GM23338 (cell line): ENCODE measurements around the gene C20orf204. TPM values are rescaled to one million over a fixed set of nuclear protein-coding genes. Genes with fewer than 3 reads are reported as not detected.

Experiments
- ATAC-seq: fragments of 200-7000 bp; cut with Tn5 transposase; 3 replicates; pipeline ENCODE4 v1.9.1; 2020
- DNase-seq: peaks from one replicate; pipeline ENCODE4 v3.0.0-alpha.2; 2015; ENCODE audit warnings: low spot score
- H2AFZ ChIP-seq: fragments of 200-600 bp; sonication (generic); 2 replicates; pipeline ENCODE4 v1.8.0; 2016; ENCODE audit warnings: antibody characterized with exemption, mild to moderate bottlenecking, moderate library complexity
- H3F3A ChIP-seq: fragments of 200-600 bp; sonication (generic); replicated peaks from 2 replicates; pipeline ENCODE4 v1.8.0; 2017; ENCODE audit warnings: antibody characterized with exemption, mixed run types, low read depth
- H3K27ac ChIP-seq: fragments of 200-600 bp; sonication (generic); 2 replicates; pipeline ENCODE4 v1.6.1; 2016; ENCODE audit warnings: low read depth
- H3K27me3 ChIP-seq: fragments of 200-600 bp; sonication (generic); 2 replicates; pipeline ENCODE4 v1.8.0; 2016; ENCODE audit warnings: mild to moderate bottlenecking, mixed run types, moderate library complexity; ENCODE audit not compliant: insufficient read depth
- H3K36me3 ChIP-seq: fragments of 200-600 bp; sonication (generic); 2 replicates; pipeline ENCODE4 v1.8.0; 2016; ENCODE audit warnings: mild to moderate bottlenecking; ENCODE audit not compliant: insufficient read depth
- H3K4me1 ChIP-seq: fragments of 200-600 bp; sonication (generic); 2 replicates; pipeline ENCODE4 v1.8.0; 2016; ENCODE audit warnings: mild to moderate bottlenecking, moderate library complexity; ENCODE audit not compliant: insufficient read depth
- H3K4me2 ChIP-seq: fragments of 200-600 bp; sonication (generic); 2 replicates; pipeline ENCODE4 v1.7.1; 2017; ENCODE audit warnings: mixed run types
- H3K4me3 ChIP-seq: fragments of 200-600 bp; sonication (generic); 2 replicates; pipeline ENCODE4 v1.6.1; 2016; ENCODE audit warnings: mixed run types
- H3K79me2 ChIP-seq: fragments of 200-600 bp; sonication (generic); replicated peaks from 2 replicates; pipeline ENCODE4 v1.8.0; 2017; ENCODE audit warnings: mild to moderate bottlenecking; ENCODE audit not compliant: insufficient read depth
- H3K9me2 ChIP-seq: fragments of 200-600 bp; sonication (generic); 2 replicates; pipeline ENCODE4 v1.8.0; 2017; ENCODE audit not compliant: insufficient read depth
- H4K20me1 ChIP-seq: fragments of 200-600 bp; sonication (generic); replicated peaks from 2 replicates; pipeline ENCODE4 v1.8.0; 2017; ENCODE audit warnings: mild to moderate bottlenecking; ENCODE audit not compliant: insufficient read depth
- H3K27ac Mint-ChIP-seq: 2 replicates; pipeline ENCODE4 v1.8.0; 2020; ENCODE audit warnings: inconsistent platforms, mild to moderate bottlenecking, moderate library complexity, mixed read lengths
- H3K27me3 Mint-ChIP-seq: 3 replicates; pipeline ENCODE4 v1.8.0; 2022; ENCODE audit warnings: low read depth, mild to moderate bottlenecking, moderate library complexity, mixed read lengths, inconsistent platforms; ENCODE audit not compliant: insufficient read depth, poor library complexity
- H3K36me3 Mint-ChIP-seq: 3 replicates; pipeline ENCODE4 v1.8.0; 2021; ENCODE audit warnings: low read depth, mild to moderate bottlenecking, inconsistent platforms, moderate library complexity, mixed read lengths
- H3K4me1 Mint-ChIP-seq: 3 replicates; pipeline ENCODE4 v1.8.0; 2020; ENCODE audit warnings: mild to moderate bottlenecking, inconsistent platforms, mixed read lengths
- H3K4me3 Mint-ChIP-seq: 3 replicates; pipeline ENCODE4 v1.8.0; 2021; ENCODE audit warnings: moderate library complexity, mild to moderate bottlenecking, inconsistent platforms, mixed read lengths
- H3K9me3 Mint-ChIP-seq: 3 replicates; pipeline ENCODE4 v1.8.0; 2020; ENCODE audit warnings: moderate library complexity, mild to moderate bottlenecking, inconsistent platforms, mixed read lengths
- CREB1 ChIP-seq: fragments of 250-450 bp; sonication (Bioruptor Pico); IDR thresholded peaks from 2 replicates; pipeline ENCODE4 v1.5.0; 2020; ENCODE audit warnings: low read depth, mild to moderate bottlenecking, moderate library complexity
- CTCF ChIP-seq, 2 experiments: fragments of 200-600 bp in 1 of 2; sonication (generic) in 1 of 2; conservative IDR thresholded peaks; 2 replicates each; pipeline versions ENCODE4 v1.5.1 to v1.6.1; 2016 to 2017; ENCODE audit warnings: antibody characterized with exemption in 2 of 2, low read depth in 2 of 2, mild to moderate bottlenecking in 2 of 2, moderate library complexity in 1 of 2
- ETS1 ChIP-seq: IDR thresholded peaks from 2 replicates; pipeline ENCODE4 v1.6.1; 2016; ENCODE audit warnings: antibody characterized with exemption
- EZH2 ChIP-seq: fragments of 200-600 bp; sonication (generic); IDR thresholded peaks from one replicate; pipeline ENCODE4 v1.8.0; 2017; ENCODE audit warnings: antibody characterized with exemption, mild to moderate bottlenecking, low read depth; ENCODE audit not compliant: unreplicated experiment
- EZH2phosphoT487 ChIP-seq: fragments of 200-600 bp; sonication (generic); IDR thresholded peaks from one replicate; pipeline ENCODE4 v1.8.1; 2018; ENCODE audit warnings: antibody characterized with exemption; ENCODE audit not compliant: unreplicated experiment
- JUNB ChIP-seq: IDR thresholded peaks from one replicate; pipeline ENCODE4 v1.6.1; 2016; ENCODE audit warnings: antibody characterized with exemption; ENCODE audit not compliant: unreplicated experiment
- NANOG ChIP-seq: IDR thresholded peaks from 2 replicates; pipeline ENCODE4 v1.6.1; 2016; ENCODE audit warnings: antibody characterized with exemption, borderline replicate concordance
- POLR2AphosphoS5 ChIP-seq: IDR thresholded peaks from 2 replicates; pipeline ENCODE4 v1.6.1; 2016; ENCODE audit warnings: antibody characterized with exemption, low read depth
- REST ChIP-seq: IDR thresholded peaks from one replicate; pipeline ENCODE4 v1.6.1; 2018; ENCODE audit warnings: antibody characterized with exemption; ENCODE audit not compliant: unreplicated experiment
- STAT1 ChIP-seq: IDR thresholded peaks from one replicate; pipeline ENCODE4 v1.6.1; 2016; ENCODE audit warnings: antibody characterized with exemption; ENCODE audit not compliant: unreplicated experiment
- ZNF114 ChIP-seq: fragments of 250-450 bp; sonication (Bioruptor Pico); IDR thresholded peaks from 2 replicates; pipeline ENCODE4 v1.5.0; 2020; ENCODE audit warnings: mild to moderate bottlenecking, moderate library complexity
- ZNF331 ChIP-seq: fragments of 250-450 bp; sonication (Bioruptor Pico); IDR thresholded peaks from 2 replicates; pipeline ENCODE4 v1.5.0; 2020; ENCODE audit warnings: low read depth, mild to moderate bottlenecking, moderate library complexity
- ZNF462 ChIP-seq: fragments of 250-450 bp; sonication (Bioruptor Pico); IDR thresholded peaks from 2 replicates; pipeline ENCODE4 v1.5.0; 2020; ENCODE audit warnings: mild to moderate bottlenecking, moderate library complexity
- polyA plus RNA-seq: library from polyadenylated mRNA; unstranded; fragments of >200 nt; fragmentation: Nextera tagmentation; extraction: Ambion mirVana; gene quantifications from 2 replicates; pipeline ENCODE4 v1.2.1, GENCODE V29; 2016
- total RNA-seq: library from RNA; depleted of rRNA; stranded (reverse); fragments of >200 nt; shearing (Covaris generic); gene quantifications from 2 replicates; pipeline ENCODE4 v1.2.3, GENCODE V29; 2014

The C20orf204 gene
- total and polyA plus RNA-seq, 2 experiments from 2014 or later: 0.73 to 0.82 TPM

- H3K4me2 ChIP-seq: peak overlapping the region; percentile 55
- TF ChIP-seq NANOG (no peak), ZNF462 (CRISPR knock-in tag) (no peak), ZNF331 (CRISPR knock-in tag) (no peak), ZNF114 (CRISPR knock-in tag) (no peak), POLR2AphosphoS5 (no peak), REST (no peak), JUNB (no peak), CREB1 (CRISPR knock-in tag) (no peak), ETS1 (no peak), CTCF (conservative IDR thresholded peaks at IDR 0.05; ENCODE audit: low read depth in 2 of 2) (no peak), EZH2phosphoT487 (no peak), EZH2 (no peak), STAT1 (no peak)
- peaks cover 69% of the 10 kb centered on the region for H3K27me3 Mint-ChIP-seq
- no peaks in the 10 kb centered on the region for H3K9me3 Mint-ChIP-seq
- no peaks in the 10 kb centered on the region for H4K20me1 ChIP-seq
- no peak for ATAC-seq
- H3K36me3 Mint-ChIP-seq: no peaks in the 10 kb centered on the region; the same call in 2 of the 3 replicates
- H3K4me3 ChIP-seq: no peak overlapping the region
- H3K27ac Mint-ChIP-seq: no peak overlapping the region
- no peaks in the 10 kb centered on the region for H3K79me2 ChIP-seq
- H3K4me1 ChIP-seq: peaks cover 23% of the 10 kb centered on the region
- no peak overlapping the region for H2AFZ ChIP-seq
- H3F3A ChIP-seq: 0 out of 2 replicates have a peak, but pooled peaks cover 10% of the 10 kb centered on the region
- peaks cover 16% of the 10 kb centered on the region for H3K4me1 Mint-ChIP-seq
- H3K4me3 Mint-ChIP-seq: no peak overlapping the region
- peak; percentile 27 for DNase-seq
- no peaks in the 10 kb centered on the region for H3K9me2 ChIP-seq
- H3K27ac ChIP-seq: no peak overlapping the region
- H3K27me3 ChIP-seq: peaks cover 89% of the 10 kb centered on the region
- no peaks in the 10 kb centered on the region for H3K36me3 ChIP-seq
Observed at GRCh38 chr20:64045346-64046011, 9.5 kb downstream of the C20orf204 start.
